GM12801 (cell line): Measurements from ENCODE around the gene ZNF862.

ENCODE experiments used
- TF ChIP-seq, protein P1 (sequence below): IDR thresholded peaks from one replicate; pipeline ENCODE4 v1.5.1; 2011; ENCODE audit warnings: control low read depth; ENCODE audit not compliant: insufficient read length; ENCODE audit errors: extremely low read depth

The ZNF862 gene

GRCh38 chr7:149811831-149812490, 26.2 kb upstream of the ZNF862 start:
- TF ChIP-seq, protein P1, sequence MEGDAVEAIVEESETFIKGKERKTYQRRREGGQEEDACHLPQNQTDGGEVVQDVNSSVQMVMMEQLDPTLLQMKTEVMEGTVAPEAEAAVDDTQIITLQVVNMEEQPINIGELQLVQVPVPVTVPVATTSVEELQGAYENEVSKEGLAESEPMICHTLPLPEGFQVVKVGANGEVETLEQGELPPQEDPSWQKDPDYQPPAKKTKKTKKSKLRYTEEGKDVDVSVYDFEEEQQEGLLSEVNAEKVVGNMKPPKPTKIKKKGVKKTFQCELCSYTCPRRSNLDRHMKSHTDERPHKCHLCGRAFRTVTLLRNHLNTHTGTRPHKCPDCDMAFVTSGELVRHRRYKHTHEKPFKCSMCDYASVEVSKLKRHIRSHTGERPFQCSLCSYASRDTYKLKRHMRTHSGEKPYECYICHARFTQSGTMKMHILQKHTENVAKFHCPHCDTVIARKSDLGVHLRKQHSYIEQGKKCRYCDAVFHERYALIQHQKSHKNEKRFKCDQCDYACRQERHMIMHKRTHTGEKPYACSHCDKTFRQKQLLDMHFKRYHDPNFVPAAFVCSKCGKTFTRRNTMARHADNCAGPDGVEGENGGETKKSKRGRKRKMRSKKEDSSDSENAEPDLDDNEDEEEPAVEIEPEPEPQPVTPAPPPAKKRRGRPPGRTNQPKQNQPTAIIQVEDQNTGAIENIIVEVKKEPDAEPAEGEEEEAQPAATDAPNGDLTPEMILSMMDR, result no peak

- TF ChIP-seq, protein P1, result no peak
Observed at GRCh38 chr7:149813254-149814035, 24.7 kb upstream of the ZNF862 start.

- TF ChIP-seq, protein P1, result no peak
Observed at GRCh38 chr7:149814494-149814893, 23.7 kb upstream of the ZNF862 start.

DNA sequence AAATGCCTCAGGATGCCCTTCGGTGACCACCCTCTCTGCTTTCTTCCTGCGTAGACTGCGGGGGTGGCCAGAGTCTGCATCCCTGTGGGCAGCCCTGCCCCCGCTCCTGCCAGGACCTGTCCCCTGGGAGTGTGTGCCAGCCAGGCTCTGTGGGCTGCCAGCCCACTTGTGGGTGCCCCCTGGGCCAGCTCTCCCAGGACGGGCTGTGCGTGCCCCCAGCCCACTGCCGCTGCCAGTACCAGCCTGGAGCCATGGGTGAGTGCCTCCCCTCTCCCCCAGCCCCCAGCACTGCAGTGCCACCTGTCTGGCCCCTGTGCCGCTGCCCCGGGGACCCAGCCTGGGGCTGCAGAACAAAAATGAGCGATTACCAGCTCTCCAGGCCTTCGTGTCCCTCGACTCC, 23.1 kb upstream of the ZNF862 start:
- TF ChIP-seq, protein P1, result no peak

DNA sequence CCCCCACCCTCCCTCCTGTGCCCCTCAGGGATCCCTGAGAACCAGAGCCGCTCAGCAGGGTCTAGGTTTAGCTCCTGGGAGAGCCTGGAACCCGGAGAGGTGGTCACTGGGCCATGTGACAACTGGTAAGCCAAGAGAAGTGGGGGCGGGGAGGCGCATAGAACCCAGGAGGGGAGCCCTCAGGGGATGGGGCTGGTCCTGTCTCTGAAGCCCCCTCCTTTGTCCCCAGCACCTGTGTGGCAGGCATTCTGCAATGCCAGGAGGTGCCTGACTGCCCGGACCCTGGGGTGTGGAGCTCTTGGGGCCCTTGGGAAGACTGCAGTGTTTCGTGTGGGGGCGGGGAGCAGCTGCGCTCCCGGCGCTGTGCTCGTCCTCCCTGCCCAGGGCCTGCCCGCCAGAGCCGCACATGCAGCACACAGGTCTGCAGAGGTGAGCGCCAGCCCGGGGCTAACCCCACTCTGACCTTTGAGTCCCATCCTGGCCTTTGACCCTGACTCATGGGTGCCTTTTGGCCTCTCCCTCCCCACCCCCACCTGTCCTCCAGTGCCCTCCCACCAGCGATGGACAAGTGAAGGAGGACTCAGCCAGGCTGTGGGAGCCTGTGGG, 22.4 kb upstream of the ZNF862 start:
- TF ChIP-seq, protein P1, result no peak

- TF ChIP-seq, protein P1, result no peak
Observed at GRCh38 chr7:149816267-149816751, 21.9 kb upstream of the ZNF862 start.

DNA sequence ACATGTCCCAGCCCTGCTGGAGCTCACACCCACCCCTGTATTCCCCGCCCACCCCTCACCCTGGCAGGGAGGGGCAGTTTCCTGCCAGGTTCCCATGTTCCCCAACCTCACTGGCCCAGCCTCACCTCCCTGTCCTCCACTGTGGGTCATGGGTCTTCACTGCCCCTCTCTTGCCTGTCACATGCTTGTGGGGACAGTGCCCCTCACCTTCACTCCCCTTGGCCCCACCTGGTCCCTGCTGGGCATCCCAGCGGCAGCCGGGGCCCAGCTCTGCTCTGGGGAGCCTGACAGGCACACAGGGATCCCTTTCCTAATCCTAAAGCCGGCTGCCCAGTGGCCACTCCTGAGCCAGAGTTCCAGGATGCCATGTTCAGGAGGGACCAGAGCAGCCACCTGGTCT, 21.4 kb upstream of the ZNF862 start:
- TF ChIP-seq, protein P1, result no peak
